ENCODE data around the gene HSD17B13.
"Not testable (repeated sequence)": the region's sequence is repeated elsewhere in the genome, so short reads cannot be mapped to it uniquely, and the experiment has no call there.

The HSD17B13 gene

DNA sequence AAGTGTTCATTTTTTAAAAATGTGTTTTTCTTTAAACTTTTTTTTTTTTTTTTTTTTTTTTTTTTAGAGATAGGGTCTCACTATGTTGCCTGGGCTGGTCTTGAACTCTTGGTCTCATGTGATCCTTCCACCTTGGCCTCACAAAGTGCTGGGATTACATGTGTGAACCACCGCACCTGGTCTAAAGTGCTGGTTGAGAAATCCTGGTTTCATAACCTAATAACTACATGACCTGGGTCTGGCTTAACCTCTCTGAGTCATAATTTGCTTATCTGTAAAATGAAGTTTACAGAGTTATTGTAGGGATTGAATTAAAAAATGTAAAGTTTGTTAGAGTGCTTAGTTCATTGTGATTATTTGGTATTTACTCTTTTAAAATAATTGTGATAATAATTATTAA lies 5.2 kb downstream of the HSD17B13 start:
- no peak overlapping the region for H3K14ac ChIP-seq (ENCODE audit: low read length in 2 of 2)
- no peak overlapping the region for H3K4me2 ChIP-seq (ENCODE audit: low read length, poor library complexity, severe bottlenecking)
- no peak overlapping the region for H2BK15ac ChIP-seq (ENCODE audit: low read depth, poor library complexity, severe bottlenecking)
- no peak overlapping the region for H3K4ac ChIP-seq (ENCODE audit: low read depth in 1 of 2, low read length in 2 of 2)
- no peak overlapping the region for H2AFZ ChIP-seq (ENCODE audit: low read depth, low read length)
- H3K4me3 ChIP-seq (ENCODE audit: insufficient read depth in 1 of 2, low read depth in 1 of 2, low read length in 2 of 2) = no peak overlapping the region
- 100% methylated on average over 1 of the region's 1 CpG for WGBS
- H3K9ac ChIP-seq (ENCODE audit: low read length) = no peak overlapping the region
- H3K9me3 ChIP-seq (ENCODE audit: control insufficient read depth, low read length) = no peaks in the 10 kb centered on the region
- H3K79me1 ChIP-seq (replicated peaks; ENCODE audit: low read length, poor library complexity, severe bottlenecking) = no peaks in the 10 kb centered on the region
- no peaks in the 10 kb centered on the region for H3K27me3 ChIP-seq (ENCODE audit: control insufficient read depth in 1 of 2, insufficient read depth in 1 of 2, low read length in 2 of 2)
- peaks cover 2% of the 10 kb centered on the region for H3K4me1 ChIP-seq (ENCODE audit: control insufficient read depth, insufficient read depth, low read depth, low read length)
- DNase-seq = no peak
- H3K36me3 ChIP-seq (ENCODE audit: control insufficient read depth in 1 of 2, insufficient read depth in 2 of 2, low read depth in 1 of 2, low read length in 2 of 2) = no peaks in the 10 kb centered on the region
- H3K18ac ChIP-seq (ENCODE audit: low read depth in 1 of 2, low read length in 2 of 2) = no peak overlapping the region
- no peak overlapping the region for H2BK120ac ChIP-seq (ENCODE audit: low read depth, low read length)
- H2BK5ac ChIP-seq (ENCODE audit: low read depth, low read length, poor library complexity, severe bottlenecking) = no peak overlapping the region
- no peak overlapping the region for H2AK5ac ChIP-seq (ENCODE audit: low read length, severe bottlenecking)
- no peak overlapping the region for H4K91ac ChIP-seq (ENCODE audit: low read length)
- H2BK12ac ChIP-seq (ENCODE audit: low read length in 2 of 2) = no peak overlapping the region
- H3K27ac ChIP-seq (ENCODE audit: low read length, poor library complexity, severe bottlenecking) = no peak overlapping the region
- H4K8ac ChIP-seq (ENCODE audit: low read length) = no peak overlapping the region
- no peak overlapping the region for H3K23ac ChIP-seq (ENCODE audit: low read length in 2 of 2)

GRCh38 chr4:87316961-87317360 lies 5.7 kb downstream of the HSD17B13 start:
- H3K9me3 ChIP-seq (ENCODE audit: control insufficient read depth, low read length) = no peaks in the 10 kb centered on the region
- no peak overlapping the region for H3K9ac ChIP-seq (ENCODE audit: low read length)
- no peak overlapping the region for H2BK12ac ChIP-seq (ENCODE audit: low read length in 2 of 2)
- no peak overlapping the region for H3K4ac ChIP-seq (ENCODE audit: low read depth in 1 of 2, low read length in 2 of 2)
- no peak overlapping the region for H4K8ac ChIP-seq (ENCODE audit: low read length)
- H3K79me1 ChIP-seq (replicated peaks; ENCODE audit: low read length, poor library complexity, severe bottlenecking) = no peaks in the 10 kb centered on the region
- no peak overlapping the region for H3K4me3 ChIP-seq (ENCODE audit: insufficient read depth in 1 of 2, low read depth in 1 of 2, low read length in 2 of 2)
- no peak overlapping the region for H2BK5ac ChIP-seq (ENCODE audit: low read depth, low read length, poor library complexity, severe bottlenecking)
- H2AFZ ChIP-seq (ENCODE audit: low read depth, low read length) = no peak overlapping the region
- H2BK15ac ChIP-seq (ENCODE audit: low read depth, poor library complexity, severe bottlenecking) = no peak overlapping the region
- no peak overlapping the region for H3K27ac ChIP-seq (ENCODE audit: low read length, poor library complexity, severe bottlenecking)
- WGBS = 100% methylated on average over 2 of the region's 3 CpGs
- H3K4me2 ChIP-seq (ENCODE audit: low read length, poor library complexity, severe bottlenecking) = no peak overlapping the region
- H3K27me3 ChIP-seq (ENCODE audit: control insufficient read depth in 1 of 2, insufficient read depth in 1 of 2, low read length in 2 of 2) = no peaks in the 10 kb centered on the region
- H2AK5ac ChIP-seq (ENCODE audit: low read length, severe bottlenecking) = no peak overlapping the region
- no peaks in the 10 kb centered on the region for H3K36me3 ChIP-seq (ENCODE audit: control insufficient read depth in 1 of 2, insufficient read depth in 2 of 2, low read depth in 1 of 2, low read length in 2 of 2)
- H3K4me1 ChIP-seq (ENCODE audit: control insufficient read depth, insufficient read depth, low read depth, low read length) = peaks cover 2% of the 10 kb centered on the region
- no peak overlapping the region for H3K23ac ChIP-seq (ENCODE audit: low read length in 2 of 2)
- no peak for DNase-seq
- no peak overlapping the region for H4K91ac ChIP-seq (ENCODE audit: low read length)
- H3K18ac ChIP-seq (ENCODE audit: low read depth in 1 of 2, low read length in 2 of 2) = no peak overlapping the region
- H3K14ac ChIP-seq (ENCODE audit: low read length in 2 of 2) = no peak overlapping the region
- H2BK120ac ChIP-seq (ENCODE audit: low read depth, low read length) = no peak overlapping the region

DNA sequence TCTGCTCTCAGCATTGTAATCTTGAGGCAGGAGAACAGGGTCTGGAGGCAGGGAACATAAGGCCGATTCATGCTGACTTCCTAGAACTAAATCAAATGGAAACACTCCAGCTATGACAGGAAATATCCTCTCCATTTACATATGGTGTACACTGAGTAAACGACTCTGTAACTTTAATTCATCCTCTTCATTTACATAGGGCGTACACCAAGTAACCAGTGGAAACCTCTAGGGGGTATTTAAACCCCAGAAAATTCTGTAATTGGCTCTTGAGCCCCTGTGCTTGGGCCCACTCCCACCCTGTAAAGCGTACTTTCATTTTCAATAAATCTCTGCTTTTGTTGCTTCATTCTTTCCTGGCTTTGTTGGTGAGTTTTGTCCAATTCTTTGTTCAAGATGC lies 7.7 kb downstream of the HSD17B13 start:
- not testable (repeated sequence) for H2AFZ ChIP-seq (ENCODE audit: low read depth, low read length); H4K8ac ChIP-seq (ENCODE audit: low read length); H3K23ac ChIP-seq (ENCODE audit: low read length in 2 of 2); H2BK12ac ChIP-seq (ENCODE audit: low read length in 2 of 2); H3K4ac ChIP-seq (ENCODE audit: low read depth in 1 of 2, low read length in 2 of 2); H2AK5ac ChIP-seq (ENCODE audit: low read length, severe bottlenecking); H3K27ac ChIP-seq (ENCODE audit: low read length, poor library complexity, severe bottlenecking); H3K14ac ChIP-seq (ENCODE audit: low read length in 2 of 2); H3K4me1 ChIP-seq (ENCODE audit: control insufficient read depth, insufficient read depth, low read depth, low read length); H4K91ac ChIP-seq (ENCODE audit: low read length); H2BK120ac ChIP-seq (ENCODE audit: low read depth, low read length); DNase-seq; H3K79me1 ChIP-seq (replicated peaks; ENCODE audit: low read length, poor library complexity, severe bottlenecking); H2BK15ac ChIP-seq (ENCODE audit: low read depth, poor library complexity, severe bottlenecking); H3K9me3 ChIP-seq (ENCODE audit: control insufficient read depth, low read length); H3K27me3 ChIP-seq (ENCODE audit: control insufficient read depth in 1 of 2, insufficient read depth in 1 of 2, low read length in 2 of 2); H3K36me3 ChIP-seq (ENCODE audit: control insufficient read depth in 1 of 2, insufficient read depth in 2 of 2, low read depth in 1 of 2, low read length in 2 of 2); H3K4me2 ChIP-seq (ENCODE audit: low read length, poor library complexity, severe bottlenecking); H2BK5ac ChIP-seq (ENCODE audit: low read depth, low read length, poor library complexity, severe bottlenecking); H3K18ac ChIP-seq (ENCODE audit: low read depth in 1 of 2, low read length in 2 of 2)
- Histone ChIP-seq H3K9ac (ENCODE audit: low read length) (peak overlapping the region; percentile 8), H3K4me3 (ENCODE audit: insufficient read depth in 1 of 2, low read depth in 1 of 2, low read length in 2 of 2) (peak overlapping the region in 1 of 2 experiments; percentile 49)
- WGBS = 63% methylated on average over 3 of the region's 4 CpGs

DNA sequence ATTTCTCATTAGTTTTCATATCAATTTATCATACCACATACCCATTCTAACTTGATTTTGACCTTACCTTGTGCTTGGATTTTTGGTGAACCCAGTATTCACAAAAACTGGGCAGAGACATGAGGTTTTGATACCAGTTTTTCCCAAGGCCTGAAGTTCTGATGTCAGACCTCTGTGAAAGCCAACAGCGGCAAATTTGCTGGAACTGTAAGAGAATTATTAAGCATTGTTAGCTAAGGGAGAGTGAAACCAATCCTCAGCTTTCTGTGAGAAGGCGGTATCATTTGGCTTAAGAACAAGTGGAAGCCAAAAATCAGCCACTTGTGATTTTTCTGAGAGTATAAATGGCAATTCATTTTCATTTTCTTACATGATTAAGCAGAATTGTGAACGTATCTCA lies 8.9 kb downstream of the HSD17B13 start:
- Histone ChIP-seq H2BK5ac (ENCODE audit: low read depth, low read length, poor library complexity, severe bottlenecking) (no peak overlapping the region), H4K91ac (ENCODE audit: low read length) (no peak overlapping the region), H3K18ac (ENCODE audit: low read depth in 1 of 2, low read length in 2 of 2) (no peak overlapping the region), H3K9ac (ENCODE audit: low read length) (no peak overlapping the region), H3K79me1 (replicated peaks; ENCODE audit: low read length, poor library complexity, severe bottlenecking) (no peaks in the 10 kb centered on the region), H3K27me3 (ENCODE audit: control insufficient read depth in 1 of 2, insufficient read depth in 1 of 2, low read length in 2 of 2) (no peaks in the 10 kb centered on the region), H2AK5ac (ENCODE audit: low read length, severe bottlenecking) (no peak overlapping the region), H3K4me1 (ENCODE audit: control insufficient read depth, insufficient read depth, low read depth, low read length) (no peaks in the 10 kb centered on the region), H3K36me3 (ENCODE audit: control insufficient read depth in 1 of 2, insufficient read depth in 2 of 2, low read depth in 1 of 2, low read length in 2 of 2) (no peaks in the 10 kb centered on the region), H3K4me3 (ENCODE audit: insufficient read depth in 1 of 2, low read depth in 1 of 2, low read length in 2 of 2) (no peak overlapping the region), H3K9me3 (ENCODE audit: control insufficient read depth, low read length) (no peaks in the 10 kb centered on the region), H2BK15ac (ENCODE audit: low read depth, poor library complexity, severe bottlenecking) (no peak overlapping the region), H3K27ac (ENCODE audit: low read length, poor library complexity, severe bottlenecking) (no peak overlapping the region), H4K8ac (ENCODE audit: low read length) (no peak overlapping the region), H3K23ac (ENCODE audit: low read length in 2 of 2) (no peak overlapping the region), H3K4ac (ENCODE audit: low read depth in 1 of 2, low read length in 2 of 2) (no peak overlapping the region), H3K14ac (ENCODE audit: low read length in 2 of 2) (no peak overlapping the region), H2BK12ac (ENCODE audit: low read length in 2 of 2) (no peak overlapping the region), H3K4me2 (ENCODE audit: low read length, poor library complexity, severe bottlenecking) (no peak overlapping the region), H2AFZ (ENCODE audit: low read depth, low read length) (no peak overlapping the region), H2BK120ac (ENCODE audit: low read depth, low read length) (no peak overlapping the region)
- no peak for DNase-seq
- WGBS = 100% methylated on average over 2 of the region's 3 CpGs

All from mesenchymal stem cell (in vitro differentiated cells and primary cell).